ENCODE data around the gene TAF6. TPM values are rescaled to one million over a fixed set of nuclear protein-coding genes. Genes with fewer than 3 reads are reported as not detected.

TAF6 gene
- total and polyA plus RNA-seq, 2 of the 4 experiments (the other 2 are of a cell fraction): 11.3 to 55.3 TPM

GRCh38 chr7:100107890-100108289, 11.3 kb downstream of the TAF6 start:
- H3K23ac ChIP-seq (ENCODE audit: low read depth, low read length): no peak overlapping the region
- H4K8ac ChIP-seq (ENCODE audit: low read depth in 2 of 2, low read length in 2 of 2): no peak overlapping the region
- H2BK5ac ChIP-seq (ENCODE audit: low read depth, low read length, poor library complexity, severe bottlenecking): no peak overlapping the region
- no peak overlapping the region for H3K14ac ChIP-seq (replicated peaks; ENCODE audit: low read depth, low read length)
- H3K4me3 ChIP-seq (ENCODE audit: insufficient read depth, low read depth, low read length): no peak overlapping the region
- H2BK20ac ChIP-seq (ENCODE audit: low read depth, low read length): no peak overlapping the region
- H3K4me1 ChIP-seq (ENCODE audit: control insufficient read depth, insufficient read depth, low read length): peaks cover 2% of the 10 kb centered on the region; the same call in 1 of the 2 replicates
- no peak overlapping the region for H3K4ac ChIP-seq (ENCODE audit: low read depth, low read length)
- 60% methylated on average over 3 of the region's 11 CpGs; no CpG with 5 or more reads in 1 of the 2 experiments for WGBS, 2 experiments (ENCODE audit: extremely low coverage in 2 of 2, insufficient read length in 1 of 2)
- no peak overlapping the region for H3K9ac ChIP-seq (ENCODE audit: low read depth, low read length)
- H2BK15ac ChIP-seq (ENCODE audit: low read depth, low read length): no peak overlapping the region
- dilution Hi-C loops (cut with HindIII; ENCODE audit: low sequenced_read_pairs, unreplicated experiment): no loop called here
- TF ChIP-seq MAZ (IDR thresholded peaks at IDR 0.05; ENCODE audit: borderline replicate concordance, low read depth, low read length) (no peak), NFE2L2 (IDR thresholded peaks at IDR 0.05; ENCODE audit: low read depth, low read length) (no peak), BHLHE40 (IDR thresholded peaks at IDR 0.05; ENCODE audit: low read depth, low read length) (no peak), RAD21 (IDR thresholded peaks at IDR 0.05; ENCODE audit: low read length) (no peak), SMC3 (IDR thresholded peaks at IDR 0.05; ENCODE audit: low read depth, low read length) (no peak), RFX5 (IDR thresholded peaks at IDR 0.05; ENCODE audit: low read depth, low read length) (no peak), ELK1 (IDR thresholded peaks at IDR 0.05; ENCODE audit: borderline replicate concordance, low read depth, low read length) (no peak), MAFK (IDR thresholded peaks at IDR 0.05; ENCODE audit: low read depth, low read length) (no peak), CHD1 (IDR thresholded peaks at IDR 0.05; ENCODE audit: low read depth, low read length) (no peak), FOS (IDR thresholded peaks at IDR 0.05; ENCODE audit: low read depth, low read length) (no peak), CTCF (conservative IDR thresholded peaks at IDR 0.05; ENCODE audit: low read depth, low read length) (no peak), USF2 (IDR thresholded peaks at IDR 0.05; ENCODE audit: low read depth, low read length) (no peak), RCOR1 (IDR thresholded peaks at IDR 0.05; ENCODE audit: insufficient replicate concordance, low read length) (no peak), CEBPB (IDR thresholded peaks at IDR 0.05; ENCODE audit: low read depth, low read length) (no peak), POLR2A (IDR thresholded peaks at IDR 0.05; ENCODE audit: low read depth, low read length) (no peak), MXI1 (IDR thresholded peaks at IDR 0.05; ENCODE audit: borderline replicate concordance, low read depth, low read length) (no peak)
- H2AK5ac ChIP-seq (ENCODE audit: low read depth, low read length): no peak overlapping the region
- ATAC-seq (ENCODE audit: low read depth) (no peak), DNase-seq (no peak)
- ChIA-PET CTCF (no interaction called here), POLR2A (ENCODE audit: unreplicated experiment) (no interaction called here)
- H3K36me3 ChIP-seq (ENCODE audit: control insufficient read depth, insufficient read depth, low read length): peaks cover 68% of the 10 kb centered on the region
- no peaks in the 10 kb centered on the region for H3K27me3 ChIP-seq (ENCODE audit: control insufficient read depth, insufficient read depth, low read length)
- BruUV-seq (replicated peaks): no TSS peak
- no peak overlapping the region for H3K27ac ChIP-seq (ENCODE audit: insufficient read depth, low read length)
- H3K9me1 ChIP-seq (ENCODE audit: insufficient read depth, low read length): no peaks in the 10 kb centered on the region
- no peak overlapping the region for H4K91ac ChIP-seq (ENCODE audit: insufficient read depth, low read depth, low read length)
- H3K18ac ChIP-seq (ENCODE audit: low read depth, low read length): no peak overlapping the region
- peaks cover 0 to 11% of the 10 kb centered on the region in 2 experiments; a peak in 2 of 4 replicates for H3K79me1 ChIP-seq (ENCODE audit: low read depth in 1 of 2, low read length in 2 of 2)
- H3K4me2 ChIP-seq (ENCODE audit: low read depth, low read length): no peak overlapping the region
- H3K56ac ChIP-seq (ENCODE audit: extremely low read depth, insufficient read depth, low read length): no peak overlapping the region
- intact Hi-C loops (cut with micrococcal nuclease): no loop called here
- in situ Hi-C loops (cut with MboI; ENCODE audit: low sequenced_read_pairs): no loop called here
- no peak overlapping the region for H4K5ac ChIP-seq (ENCODE audit: low read depth, low read length)
- H2BK120ac ChIP-seq (ENCODE audit: low read depth, low read length): no peak overlapping the region
- H2AK9ac ChIP-seq (replicated peaks; ENCODE audit: low read depth, low read length, poor library complexity): no peak overlapping the region
- H2AFZ ChIP-seq (replicated peaks; ENCODE audit: low read length, poor library complexity): no peak overlapping the region
- peaks cover 3% of the 10 kb centered on the region; the same call in 1 of the 2 replicates for H4K20me1 ChIP-seq (ENCODE audit: insufficient read depth, low read length)
- H3K9me3 ChIP-seq (ENCODE audit: control insufficient read depth, insufficient read depth, low read length): no peaks in the 10 kb centered on the region
